ENCODE results near the gene CDKN1B. TPM values are rescaled to one million over a fixed set of nuclear protein-coding genes. Genes with fewer than 3 reads are reported as not detected.

CDKN1B gene
- total and polyA plus RNA-seq, 11 donors, result 19.0 to 44.9 (median 34.3) TPM

- TF ChIP-seq CTCF (IDR thresholded peaks at IDR 0.05), result no peak
- TF ChIP-seq POLR2A (IDR thresholded peaks at IDR 0.05), result no peak
- Histone ChIP-seq H3K9me3 (no peaks in the 10 kb centered on the region), H3K36me3 (no peaks in the 10 kb centered on the region), H3K4me1 (peaks cover 0 to 43% (median 5%) of the 10 kb centered on the region in 12 donors), H3K4me3 (no peak overlapping the region), H3K27me3 (no peaks in the 10 kb centered on the region), H3K27ac (no peak overlapping the region)
- ATAC-seq (no peak), DNase-seq (no peak)
- intact Hi-C loops (cut with DNase I), result no loop called here
These were observed 14.0 kb downstream of the CDKN1B start for GRCh38 chr12:12731178-12731577.

- Histone ChIP-seq H3K36me3 (no peaks in the 10 kb centered on the region), H3K4me3 (no peak overlapping the region), H3K9me3 (no peaks in the 10 kb centered on the region), H3K27ac (no peak overlapping the region), H3K4me1 (peaks cover 0 to 43% (median 3%) of the 10 kb centered on the region in 12 donors), H3K27me3 (no peaks in the 10 kb centered on the region)
- WGBS, 4 donors, result 82 to 85% (median 83%) methylated on average over 6 of the region's 6 CpGs
- ATAC-seq (no peak), DNase-seq (no peak)
- TF ChIP-seq POLR2A (IDR thresholded peaks at IDR 0.05) (no peak), CTCF (IDR thresholded peaks at IDR 0.05) (no peak)
- intact Hi-C loops (cut with DNase I), result no loop called here
These were observed 14.6 kb downstream of the CDKN1B start for GRCh38 chr12:12731785-12732184.

- intact Hi-C loops (cut with DNase I), result no loop called here
- H3K4me1 ChIP-seq, result peaks cover 0 to 43% (median 9%) of the 10 kb centered on the region in 12 donors
- ATAC-seq (no peak), DNase-seq (no peak)
- H3K9me3 ChIP-seq, result no peaks in the 10 kb centered on the region
- H3K36me3 ChIP-seq, result no peaks in the 10 kb centered on the region
- no peak overlapping the region for H3K4me3 ChIP-seq
- TF ChIP-seq CTCF (IDR thresholded peaks at IDR 0.05), result no peak
- no peak for TF ChIP-seq POLR2A (IDR thresholded peaks at IDR 0.05)
- H3K27me3 ChIP-seq, result no peaks in the 10 kb centered on the region
- no peak overlapping the region for H3K27ac ChIP-seq
- 76 to 85% (median 80%) methylated on average over 2 of the region's 2 CpGs for WGBS, 4 donors
These were observed 15.9 kb downstream of the CDKN1B start for GRCh38 chr12:12733118-12733517.

GRCh38 chr12:12734054-12734453 is 16.9 kb downstream of the CDKN1B start:
- Histone ChIP-seq H3K9me3 (no peaks in the 10 kb centered on the region), H3K36me3 (no peaks in the 10 kb centered on the region), H3K27ac (peak overlapping the region in 2 of 12 donors; percentile 15 to 27), H3K27me3 (no peaks in the 10 kb centered on the region), H3K4me1 (peaks cover 0 to 37% (median 9%) of the 10 kb centered on the region in 12 donors), H3K4me3 (no peak overlapping the region)
- WGBS, 4 donors, result 64 to 73% (median 71%) methylated on average over 2 of the region's 2 CpGs
- DNase-seq (no peak), ATAC-seq (no peak)
- TF ChIP-seq CTCF (IDR thresholded peaks at IDR 0.05), result no peak
- no peak for TF ChIP-seq POLR2A (IDR thresholded peaks at IDR 0.05)
- intact Hi-C loops (cut with DNase I), result no loop called here

Data from heart left ventricle (tissue), 16 donors.